Stimulated activated effector memory CD8-positive, alpha-beta T cell treated with anti-CD3 and anti-CD28 coated beads, Interleukin-12 subunit alpha, Interleukin-12 subunit beta, amount 100 ng/mL, for 72 hours (primary cell): ENCODE results near the gene LUZP1.
A peak's percentile ranks its signal among the peaks of the same experiment; 100 is the strongest.

Source experiments
- ATAC-seq: fragments of 150-1000 bp; cut with Tn5 transposase; 2 replicates; pipeline ENCODE4 v1.10.0; 2021
- DNase-seq, 2 donors: peaks; one replicate each; pipeline ENCODE4 v3.0.0; 2021 to 2022; ENCODE audit warnings: low spot score in 2 of 2
- H3K27ac Mint-ChIP-seq: one replicate; pipeline ENCODE4 v1.8.0; 2022; ENCODE audit warnings: mild to moderate bottlenecking, mixed read lengths
- H3K36me3 Mint-ChIP-seq: one replicate; pipeline ENCODE4 v1.8.0; 2022; ENCODE audit warnings: mild to moderate bottlenecking, mixed read lengths
- H3K4me1 Mint-ChIP-seq: one replicate; pipeline ENCODE4 v1.8.0; 2022; ENCODE audit warnings: mixed read lengths
- H3K4me3 Mint-ChIP-seq: one replicate; pipeline ENCODE4 v1.8.0; 2022; ENCODE audit warnings: mild to moderate bottlenecking, mixed read lengths
- H3K9me3 Mint-ChIP-seq: one replicate; pipeline ENCODE4 v1.8.0; 2022; ENCODE audit warnings: mixed read lengths

LUZP1 gene

GRCh38 chr1:23100074-23100748 lies 68.4 kb downstream of the LUZP1 start:
- Mint-ChIP-seq H3K27ac (peak overlapping the region; percentile 38), H3K9me3 (no peaks in the 10 kb centered on the region), H3K4me3 (peak overlapping the region; percentile 40), H3K36me3 (peaks cover 6% of the 10 kb centered on the region), H3K4me1 (peaks cover 61% of the 10 kb centered on the region)
- peak; percentile 92 for ATAC-seq
- DNase-seq: peak; percentile 21 to 68

GRCh38 chr1:23099171-23099536 lies 69.5 kb downstream of the LUZP1 start:
- Mint-ChIP-seq H3K9me3 (no peaks in the 10 kb centered on the region), H3K4me3 (no peak overlapping the region), H3K36me3 (peaks cover 8% of the 10 kb centered on the region), H3K4me1 (peaks cover 51% of the 10 kb centered on the region), H3K27ac (no peak overlapping the region)
- ATAC-seq (no peak), DNase-seq (no peak)

- no peaks in the 10 kb centered on the region for H3K9me3 Mint-ChIP-seq
- H3K4me3 Mint-ChIP-seq: no peak overlapping the region
- H3K27ac Mint-ChIP-seq: no peak overlapping the region
- peaks cover 13% of the 10 kb centered on the region for H3K36me3 Mint-ChIP-seq
- peaks cover 49% of the 10 kb centered on the region for H3K4me1 Mint-ChIP-seq
- peak; percentile 11 for ATAC-seq
- DNase-seq: peak; percentile 43 to 71
These were observed 70.0 kb downstream of the LUZP1 start for GRCh38 chr1:23098463-23099170.

DNA sequence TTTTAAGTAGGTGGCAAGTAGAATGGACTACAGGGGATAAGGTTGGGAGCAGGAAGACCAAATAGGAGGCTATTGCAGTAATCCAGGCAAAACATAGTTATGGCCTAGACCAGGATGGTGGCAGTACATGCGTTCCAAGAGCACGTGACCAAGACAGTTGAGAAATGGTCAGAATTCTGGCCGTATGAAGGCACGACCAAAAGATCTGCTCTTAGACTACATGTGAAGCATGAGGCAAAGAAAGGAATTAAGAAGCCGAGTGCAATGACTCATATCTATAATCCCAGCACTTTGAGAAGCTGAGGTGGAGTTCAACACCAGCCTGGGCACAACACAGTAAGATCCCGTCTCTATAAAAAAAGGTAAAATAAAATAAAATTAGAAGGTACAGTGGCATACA lies 71.3 kb downstream of the LUZP1 start:
- ATAC-seq: no peak
- H3K27ac Mint-ChIP-seq: no peak overlapping the region

GRCh38 chr1:23092447-23092846 lies 76.2 kb downstream of the LUZP1 start:
- Mint-ChIP-seq H3K9me3 (no peaks in the 10 kb centered on the region), H3K4me3 (no peak overlapping the region), H3K36me3 (peaks cover 40% of the 10 kb centered on the region), H3K27ac (no peak overlapping the region), H3K4me1 (no peaks in the 10 kb centered on the region)
- DNase-seq (no peak), ATAC-seq (no peak)

More for the DNA sequence above, 71.3 kb downstream of the LUZP1 start:
- DNase-seq: no peak
- peaks cover 36% of the 10 kb centered on the region for H3K4me1 Mint-ChIP-seq
- H3K36me3 Mint-ChIP-seq: peaks cover 20% of the 10 kb centered on the region
- no peaks in the 10 kb centered on the region for H3K9me3 Mint-ChIP-seq
- no peak overlapping the region for H3K4me3 Mint-ChIP-seq

GRCh38 chr1:23091545-23091944 lies 77.1 kb downstream of the LUZP1 start:
- DNase-seq: no peak
- Mint-ChIP-seq H3K4me1 (no peaks in the 10 kb centered on the region), H3K9me3 (no peaks in the 10 kb centered on the region), H3K4me3 (no peak overlapping the region), H3K27ac (no peak overlapping the region), H3K36me3 (peaks cover 49% of the 10 kb centered on the region)
- ATAC-seq: no peak

DNA sequence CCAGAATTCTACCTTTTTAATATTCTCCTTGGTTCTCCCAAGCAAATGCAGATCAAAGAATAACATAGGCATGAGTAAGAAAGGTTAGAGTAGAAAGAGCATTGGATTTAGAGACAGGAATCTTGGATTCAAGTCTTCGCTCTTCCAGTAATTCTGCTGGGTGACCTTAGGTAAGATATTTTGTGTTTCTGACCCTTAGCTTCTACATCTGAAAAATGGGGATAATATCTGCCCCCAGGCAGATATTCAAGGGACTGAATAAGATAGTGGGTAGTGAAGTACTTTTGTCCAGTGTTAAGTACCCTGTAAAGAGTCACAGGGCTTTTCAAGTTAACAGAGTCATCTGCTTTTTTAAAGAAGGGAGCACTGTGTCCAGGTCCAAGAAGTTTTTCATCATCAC lies 78.6 kb downstream of the LUZP1 start:
- H3K27ac Mint-ChIP-seq: no peak overlapping the region
- peaks cover 58% of the 10 kb centered on the region for H3K36me3 Mint-ChIP-seq
- ATAC-seq: no peak
- no peak for DNase-seq
- no peaks in the 10 kb centered on the region for H3K9me3 Mint-ChIP-seq
- H3K4me1 Mint-ChIP-seq: no peaks in the 10 kb centered on the region
- no peak overlapping the region for H3K4me3 Mint-ChIP-seq

DNA sequence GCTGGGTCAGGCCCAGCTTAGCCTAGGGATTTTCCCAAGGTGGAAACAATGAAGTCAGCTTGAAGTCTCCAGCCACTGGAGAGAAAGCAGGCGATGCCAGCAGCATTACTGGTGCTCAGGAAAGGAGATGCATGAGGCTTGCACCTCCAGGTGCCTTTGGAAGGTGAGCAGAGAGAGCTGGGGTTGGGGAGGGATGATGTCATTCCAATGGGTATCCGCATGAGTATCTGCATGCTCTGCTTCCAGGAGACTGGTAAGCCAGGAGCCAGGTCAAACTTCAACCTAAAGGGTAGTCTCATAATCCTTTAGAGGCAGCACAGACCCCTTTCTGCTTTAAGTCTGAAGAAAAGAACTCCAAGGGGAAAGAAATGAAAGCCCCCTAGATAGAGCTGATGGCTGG lies 80.6 kb downstream of the LUZP1 start:
- no peak overlapping the region for H3K27ac Mint-ChIP-seq
- H3K4me3 Mint-ChIP-seq: no peak overlapping the region
- H3K36me3 Mint-ChIP-seq: peaks cover 66% of the 10 kb centered on the region

DNA sequence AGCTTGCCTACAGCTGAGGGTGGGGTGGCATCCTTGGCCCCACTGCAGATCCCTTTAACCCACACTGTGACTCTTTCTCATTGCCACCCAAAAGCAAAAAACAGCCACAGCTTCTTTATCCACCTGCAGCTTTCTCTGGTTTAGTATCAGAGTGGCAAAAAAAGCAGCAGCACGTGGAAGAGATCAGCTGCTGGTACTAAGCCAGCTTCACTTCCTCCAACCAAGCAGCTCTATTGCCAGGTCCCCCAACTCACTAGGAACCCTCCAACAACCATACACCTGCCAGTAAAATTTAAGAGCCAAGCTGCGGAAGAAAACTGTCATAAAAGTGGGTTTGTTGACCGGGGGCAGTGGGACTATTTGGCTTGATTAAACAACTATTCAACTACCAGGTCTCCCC lies 83.0 kb downstream of the LUZP1 start:
- ATAC-seq (no peak), DNase-seq (no peak)
- Mint-ChIP-seq H3K27ac (peak overlapping the region; percentile 39), H3K4me3 (no peak overlapping the region), H3K36me3 (peaks cover 74% of the 10 kb centered on the region), H3K4me1 (no peaks in the 10 kb centered on the region), H3K9me3 (no peaks in the 10 kb centered on the region)

More for the DNA sequence above, 80.6 kb downstream of the LUZP1 start:
- no peaks in the 10 kb centered on the region for H3K9me3 Mint-ChIP-seq
- ATAC-seq (no peak), DNase-seq (no peak)
- no peaks in the 10 kb centered on the region for H3K4me1 Mint-ChIP-seq

DNA sequence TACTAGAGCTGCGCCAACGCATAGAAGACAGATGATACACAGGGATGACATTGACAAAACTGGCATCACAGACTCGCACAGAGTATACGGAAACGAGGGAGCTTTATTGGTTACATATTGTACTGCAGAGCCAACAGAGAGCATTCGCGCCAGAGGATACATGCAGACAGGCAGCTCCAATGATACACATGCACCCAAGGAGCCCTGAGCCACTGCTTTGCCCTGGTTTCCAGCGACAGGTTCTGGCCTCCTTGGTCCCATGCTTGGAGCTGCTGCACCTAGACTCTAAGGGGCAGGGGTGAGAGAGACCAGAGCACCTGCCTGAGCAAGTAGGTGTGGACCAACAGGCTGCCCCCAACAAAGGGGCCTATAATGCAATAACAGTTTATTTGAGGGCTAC lies 83.8 kb downstream of the LUZP1 start:
- no peak for ATAC-seq
- no peak for DNase-seq
- Mint-ChIP-seq H3K4me3 (no peak overlapping the region), H3K4me1 (no peaks in the 10 kb centered on the region), H3K36me3 (peaks cover 81% of the 10 kb centered on the region), H3K27ac (no peak overlapping the region), H3K9me3 (no peaks in the 10 kb centered on the region)

DNA sequence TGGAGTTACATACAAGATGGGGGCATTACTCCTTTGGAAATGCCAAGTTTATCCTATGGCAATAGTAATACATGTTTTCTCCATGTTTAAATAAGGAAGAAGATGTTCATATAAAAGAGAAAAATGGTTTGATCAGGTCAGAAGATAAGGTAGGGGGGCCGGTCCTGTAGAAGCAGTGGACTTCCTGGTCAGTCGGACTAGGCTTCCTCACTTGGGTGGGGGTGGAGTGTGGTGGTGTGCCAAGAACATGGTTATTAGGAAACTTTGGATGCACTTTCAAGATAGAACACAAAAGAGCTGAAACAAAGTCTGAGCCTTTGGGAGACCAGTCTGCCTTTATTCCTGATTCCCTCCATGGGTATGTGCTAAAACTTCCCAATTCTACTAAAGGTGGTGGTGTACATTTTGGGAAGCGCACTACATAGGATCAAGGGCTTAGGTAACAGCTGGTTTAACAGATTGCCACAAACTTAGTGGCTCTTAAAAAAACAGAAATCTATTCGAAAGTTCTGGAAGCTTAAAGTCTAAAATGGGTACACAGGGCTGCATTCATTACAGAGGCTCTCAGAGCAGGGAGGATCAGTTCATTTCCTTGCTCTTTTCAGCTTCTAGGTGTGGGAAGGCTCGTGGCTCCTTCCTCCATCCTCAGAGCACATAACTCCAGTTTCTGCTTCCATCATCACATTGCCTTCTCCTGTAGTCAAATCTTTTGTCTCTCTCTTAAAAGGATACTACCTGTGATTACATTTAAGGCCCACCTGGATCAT lies 84.8 kb downstream of the LUZP1 start:
- Mint-ChIP-seq H3K27ac (no peak overlapping the region), H3K4me3 (no peak overlapping the region)

DNA sequence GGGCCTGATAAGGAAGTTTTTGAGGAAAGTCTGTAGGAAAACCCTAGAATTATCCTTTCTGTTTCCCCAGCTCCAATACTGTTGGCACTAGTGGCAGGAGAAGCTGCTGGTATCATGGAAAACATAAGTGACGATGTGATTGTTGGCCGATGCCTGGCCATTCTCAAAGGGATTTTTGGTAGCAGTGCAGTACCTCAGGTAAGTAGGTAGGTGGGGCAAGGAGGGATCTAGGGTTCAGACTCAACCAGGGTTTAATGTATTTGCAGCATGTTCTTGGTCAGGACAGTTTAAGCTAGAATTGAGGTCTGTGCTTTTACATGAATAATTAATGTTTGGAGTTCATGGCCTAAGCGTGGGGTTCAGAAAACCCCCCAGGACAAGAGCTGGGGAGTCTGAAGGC lies 87.3 kb downstream of the LUZP1 start:
- no peak overlapping the region for H3K4me3 Mint-ChIP-seq
- peaks cover 100% of the 10 kb centered on the region for H3K36me3 Mint-ChIP-seq
- no peaks in the 10 kb centered on the region for H3K9me3 Mint-ChIP-seq
- H3K4me1 Mint-ChIP-seq: no peaks in the 10 kb centered on the region
- peak overlapping the region; percentile 27 for H3K27ac Mint-ChIP-seq
- no peak for DNase-seq
- no peak for ATAC-seq

More for the DNA sequence above, 84.8 kb downstream of the LUZP1 start:
- Mint-ChIP-seq H3K4me1 (no peaks in the 10 kb centered on the region), H3K36me3 (peaks cover 91% of the 10 kb centered on the region), H3K9me3 (no peaks in the 10 kb centered on the region)
- DNase-seq (no peak), ATAC-seq (no peak)

- peaks cover 97% of the 10 kb centered on the region for H3K36me3 Mint-ChIP-seq
- DNase-seq: no peak
These were observed 87.8 kb downstream of the LUZP1 start for GRCh38 chr1:23080885-23081284.

DNA sequence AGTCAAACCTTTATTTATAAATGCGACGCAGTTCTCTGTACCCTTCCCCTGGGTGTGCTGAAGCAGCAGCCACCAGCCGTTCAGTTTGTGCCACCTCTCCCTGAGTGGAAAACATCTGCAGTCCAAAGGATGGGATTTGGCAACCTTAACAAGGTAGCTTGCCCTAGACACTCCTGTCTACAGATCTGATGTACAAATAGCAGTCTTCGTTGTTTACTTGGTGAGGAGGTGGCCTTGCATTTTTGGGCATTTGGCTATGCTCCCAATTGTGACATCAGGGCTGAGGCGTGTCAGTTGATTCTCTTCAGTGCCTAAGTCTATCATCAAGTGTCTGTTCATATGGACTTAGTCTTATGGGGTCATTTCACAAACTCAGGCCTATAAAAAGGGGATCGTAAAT lies 89.6 kb downstream of the LUZP1 start:
- peak overlapping the region; percentile 26 for H3K27ac Mint-ChIP-seq

More at GRCh38 chr1:23080885-23081284, 87.8 kb downstream of the LUZP1 start:
- H3K9me3 Mint-ChIP-seq: no peaks in the 10 kb centered on the region
- H3K4me3 Mint-ChIP-seq: no peak overlapping the region
- ATAC-seq: no peak
- peak overlapping the region; percentile 8 for H3K27ac Mint-ChIP-seq
- no peaks in the 10 kb centered on the region for H3K4me1 Mint-ChIP-seq

DNA sequence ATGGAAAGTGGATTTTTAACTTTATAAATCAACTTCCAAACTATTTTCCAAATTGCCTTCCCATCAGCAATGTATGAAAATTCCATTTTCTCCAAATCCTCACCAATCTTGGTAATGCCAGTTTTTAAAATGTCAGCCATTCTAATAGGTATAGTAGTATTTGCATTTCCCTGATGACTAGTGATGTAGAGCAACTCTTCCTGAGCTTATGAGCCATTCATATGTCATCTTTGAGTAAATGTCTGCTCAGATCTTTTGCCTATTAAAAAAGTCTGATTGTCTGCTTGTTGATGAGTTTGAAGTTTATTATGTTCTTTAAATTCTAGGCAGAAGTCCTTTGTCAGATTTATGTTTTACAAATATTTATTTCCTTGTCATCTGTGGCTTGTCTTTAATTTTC lies 94.6 kb downstream of the LUZP1 start:
- Mint-ChIP-seq H3K36me3 (peaks cover 88% of the 10 kb centered on the region), H3K9me3 (no peaks in the 10 kb centered on the region), H3K4me3 (no peak overlapping the region), H3K27ac (peak overlapping the region; percentile 26), H3K4me1 (no peaks in the 10 kb centered on the region)
- no peak for DNase-seq
- no peak for ATAC-seq

More for the DNA sequence above, 89.6 kb downstream of the LUZP1 start:
- Mint-ChIP-seq H3K9me3 (no peaks in the 10 kb centered on the region), H3K36me3 (peaks cover 91% of the 10 kb centered on the region), H3K4me3 (no peak overlapping the region), H3K4me1 (no peaks in the 10 kb centered on the region)
- ATAC-seq (no peak), DNase-seq (no peak)
